NB4 (cell line): Measurements from ENCODE around the gene MRGPRX4.

ENCODE experiments used
- POLR2A ChIP-seq: IDR thresholded peaks from 2 replicates; pipeline ENCODE4 v1.6.1; 2011; ENCODE audit warnings: mild to moderate bottlenecking; ENCODE audit not compliant: insufficient read length; ENCODE audit errors: extremely low read depth
- TF ChIP-seq, protein P1 (sequence below): IDR thresholded peaks from one replicate; pipeline ENCODE4 v1.5.1; 2012; ENCODE audit warnings: low read depth, low read length

DNA sequence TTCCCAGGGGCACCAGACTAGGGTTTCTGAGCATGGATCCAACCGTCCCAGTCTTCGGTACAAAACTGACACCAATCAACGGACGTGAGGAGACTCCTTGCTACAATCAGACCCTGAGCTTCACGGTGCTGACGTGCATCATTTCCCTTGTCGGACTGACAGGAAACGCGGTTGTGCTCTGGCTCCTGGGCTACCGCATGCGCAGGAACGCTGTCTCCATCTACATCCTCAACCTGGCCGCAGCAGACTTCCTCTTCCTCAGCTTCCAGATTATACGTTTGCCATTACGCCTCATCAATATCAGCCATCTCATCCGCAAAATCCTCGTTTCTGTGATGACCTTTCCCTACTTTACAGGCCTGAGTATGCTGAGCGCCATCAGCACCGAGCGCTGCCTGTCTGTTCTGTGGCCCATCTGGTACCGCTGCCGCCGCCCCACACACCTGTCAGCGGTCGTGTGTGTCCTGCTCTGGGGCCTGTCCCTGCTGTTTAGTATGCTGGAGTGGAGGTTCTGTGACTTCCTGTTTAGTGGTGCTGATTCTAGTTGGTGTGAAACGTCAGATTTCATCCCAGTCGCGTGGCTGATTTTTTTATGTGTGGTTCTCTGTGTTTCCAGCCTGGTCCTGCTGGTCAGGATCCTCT, 709 bp downstream of the MRGPRX4 start:
- TF ChIP-seq, protein P1, sequence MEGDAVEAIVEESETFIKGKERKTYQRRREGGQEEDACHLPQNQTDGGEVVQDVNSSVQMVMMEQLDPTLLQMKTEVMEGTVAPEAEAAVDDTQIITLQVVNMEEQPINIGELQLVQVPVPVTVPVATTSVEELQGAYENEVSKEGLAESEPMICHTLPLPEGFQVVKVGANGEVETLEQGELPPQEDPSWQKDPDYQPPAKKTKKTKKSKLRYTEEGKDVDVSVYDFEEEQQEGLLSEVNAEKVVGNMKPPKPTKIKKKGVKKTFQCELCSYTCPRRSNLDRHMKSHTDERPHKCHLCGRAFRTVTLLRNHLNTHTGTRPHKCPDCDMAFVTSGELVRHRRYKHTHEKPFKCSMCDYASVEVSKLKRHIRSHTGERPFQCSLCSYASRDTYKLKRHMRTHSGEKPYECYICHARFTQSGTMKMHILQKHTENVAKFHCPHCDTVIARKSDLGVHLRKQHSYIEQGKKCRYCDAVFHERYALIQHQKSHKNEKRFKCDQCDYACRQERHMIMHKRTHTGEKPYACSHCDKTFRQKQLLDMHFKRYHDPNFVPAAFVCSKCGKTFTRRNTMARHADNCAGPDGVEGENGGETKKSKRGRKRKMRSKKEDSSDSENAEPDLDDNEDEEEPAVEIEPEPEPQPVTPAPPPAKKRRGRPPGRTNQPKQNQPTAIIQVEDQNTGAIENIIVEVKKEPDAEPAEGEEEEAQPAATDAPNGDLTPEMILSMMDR, result no peak
- no peak for TF ChIP-seq POLR2A
